HuH-7 (cell line): ENCODE data around the gene ANO10.
"Not testable (repeated sequence)": the region's sequence is repeated elsewhere in the genome, so short reads cannot be mapped to it uniquely, and the experiment has no call there.

Experiments
- DNase-seq: peaks from one replicate; pipeline ENCODE4 v3.0.0; 2011; ENCODE audit warnings: low spot score

Gene ANO10

GRCh38 chr3:43518515-43518914, 103.3 kb downstream of the ANO10 start:
- DNase-seq: not testable (repeated sequence)

DNA sequence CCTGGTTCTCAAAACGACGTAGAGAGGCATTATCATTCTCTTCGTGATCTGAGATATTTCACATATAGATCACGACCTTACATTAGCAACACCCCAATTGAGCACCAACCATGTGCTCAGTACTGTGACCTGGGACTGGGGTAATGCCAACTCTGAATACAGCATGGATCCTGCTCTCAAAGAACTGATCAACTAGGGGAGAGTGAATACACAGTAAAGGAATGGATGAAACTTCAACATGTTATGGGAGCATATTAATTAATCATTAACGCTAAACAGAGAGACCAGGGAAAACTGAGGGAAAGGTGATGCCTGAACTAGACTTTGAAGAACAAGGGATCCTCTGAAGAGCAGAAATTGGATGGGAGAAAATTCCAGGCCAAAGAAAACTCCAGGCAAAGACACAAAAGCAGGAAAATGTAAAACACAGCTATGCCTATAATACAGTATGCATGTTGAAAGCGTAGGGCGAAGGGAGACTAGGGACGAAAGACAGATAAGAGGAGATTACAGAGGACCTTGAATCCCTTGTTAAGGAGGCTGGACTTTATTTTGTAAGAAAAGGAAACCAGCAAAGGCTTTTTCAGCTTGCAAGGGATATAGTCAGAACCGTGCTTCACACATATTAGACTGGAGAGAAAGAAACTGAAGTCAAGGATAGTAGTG, 105.7 kb downstream of the ANO10 start:
- DNase-seq: no peak

- no peak for DNase-seq
Observed at GRCh38 chr3:43515208-43515917, 106.4 kb downstream of the ANO10 start.

GRCh38 chr3:43512754-43513404, 108.9 kb downstream of the ANO10 start:
- no peak for DNase-seq

- no peak for DNase-seq
Observed at GRCh38 chr3:43506644-43507043, 115.2 kb downstream of the ANO10 start.

- no peak for DNase-seq
Observed at GRCh38 chr3:43505351-43505750, 116.5 kb downstream of the ANO10 start.

DNA sequence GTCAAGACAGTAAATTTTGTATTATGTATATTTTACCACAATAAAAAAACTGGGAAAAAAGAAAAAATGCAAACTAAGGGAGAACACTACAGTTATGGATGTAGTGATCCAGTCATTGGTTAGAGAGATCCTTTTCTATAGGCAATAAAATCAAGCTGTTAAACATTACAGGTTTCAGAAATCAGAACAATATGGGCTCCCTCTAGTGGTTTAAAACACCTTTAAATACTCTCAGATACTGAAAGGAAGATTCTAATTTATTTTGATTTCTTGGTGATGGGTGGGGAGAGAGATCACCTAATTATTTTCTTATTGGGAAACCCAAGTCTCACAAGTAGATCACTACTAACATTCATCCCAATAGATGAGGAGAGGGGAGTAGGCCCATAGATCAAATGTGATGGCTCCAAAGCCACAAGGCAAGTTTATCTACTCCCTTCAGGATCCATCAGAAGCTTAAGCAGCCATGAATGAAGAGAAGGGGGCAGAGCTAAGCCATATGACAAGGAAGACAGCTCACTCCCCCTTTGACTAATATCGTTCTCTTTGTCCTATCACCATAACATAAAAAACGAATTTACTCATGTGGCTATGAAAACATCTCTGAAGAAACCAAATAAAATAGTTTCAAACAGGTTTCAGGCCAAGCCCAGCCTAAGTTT, 118.6 kb downstream of the ANO10 start:
- no peak for DNase-seq

- no peak for DNase-seq
Observed at GRCh38 chr3:43499256-43499655, 122.6 kb downstream of the ANO10 start.

DNA sequence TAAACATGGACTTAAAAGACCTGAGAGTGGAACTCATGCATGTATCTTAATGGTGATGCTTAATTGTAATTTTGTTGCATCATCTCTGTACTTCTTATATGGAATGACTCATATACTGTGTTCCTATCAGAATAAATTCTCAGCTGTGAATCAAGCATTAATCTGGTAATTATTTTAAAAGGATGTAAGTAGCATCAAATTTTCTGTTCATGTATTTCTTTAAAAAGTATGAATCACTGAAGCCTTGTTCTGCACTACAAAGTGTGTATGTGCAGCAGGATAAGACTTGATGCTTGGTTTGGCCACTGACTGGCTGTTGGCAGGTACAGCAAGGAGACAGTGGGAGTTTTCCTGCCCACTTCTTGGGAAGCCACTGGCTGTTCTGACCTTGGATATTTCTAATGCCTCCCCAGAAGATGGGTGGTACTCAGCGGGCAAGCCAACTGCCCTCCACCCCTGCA, 123.9 kb downstream of the ANO10 start:
- no peak for DNase-seq

- DNase-seq: no peak
Observed at GRCh38 chr3:43497422-43497821, 124.4 kb downstream of the ANO10 start.

DNA sequence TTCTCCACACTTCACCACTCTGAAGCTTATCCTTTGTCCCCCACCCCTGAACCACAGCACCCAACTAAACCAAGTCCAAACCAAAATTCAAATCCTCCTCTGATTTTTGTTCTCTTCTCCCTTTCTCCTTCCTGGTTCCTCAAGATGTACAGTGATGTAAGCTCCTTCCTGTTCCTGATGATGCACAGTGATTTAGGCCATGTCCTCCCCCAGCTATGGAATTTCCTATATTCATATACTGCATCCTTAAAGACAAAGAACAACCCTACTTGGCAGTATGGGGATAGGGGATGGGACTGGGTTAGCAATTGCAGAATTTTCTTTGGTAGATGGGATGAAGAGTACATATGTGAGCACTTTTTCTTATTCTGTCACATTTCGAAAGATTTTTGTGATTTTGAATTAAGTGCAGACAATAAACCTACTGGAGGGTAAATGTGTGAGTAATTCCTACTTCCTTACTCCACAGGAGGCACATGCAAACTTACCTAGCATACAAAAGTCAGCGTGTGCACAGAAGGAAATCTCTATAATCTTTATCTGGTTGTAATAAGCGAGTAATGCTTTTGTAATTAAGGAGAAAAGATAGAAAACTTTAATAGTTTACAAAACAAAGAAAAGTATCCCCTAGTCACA, 125.0 kb downstream of the ANO10 start:
- no peak for DNase-seq

- DNase-seq: not testable (repeated sequence)
Observed at GRCh38 chr3:43492932-43493331, 128.9 kb downstream of the ANO10 start.

- DNase-seq: not testable (repeated sequence)
Observed at GRCh38 chr3:43491807-43492206, 130.0 kb downstream of the ANO10 start.

DNA sequence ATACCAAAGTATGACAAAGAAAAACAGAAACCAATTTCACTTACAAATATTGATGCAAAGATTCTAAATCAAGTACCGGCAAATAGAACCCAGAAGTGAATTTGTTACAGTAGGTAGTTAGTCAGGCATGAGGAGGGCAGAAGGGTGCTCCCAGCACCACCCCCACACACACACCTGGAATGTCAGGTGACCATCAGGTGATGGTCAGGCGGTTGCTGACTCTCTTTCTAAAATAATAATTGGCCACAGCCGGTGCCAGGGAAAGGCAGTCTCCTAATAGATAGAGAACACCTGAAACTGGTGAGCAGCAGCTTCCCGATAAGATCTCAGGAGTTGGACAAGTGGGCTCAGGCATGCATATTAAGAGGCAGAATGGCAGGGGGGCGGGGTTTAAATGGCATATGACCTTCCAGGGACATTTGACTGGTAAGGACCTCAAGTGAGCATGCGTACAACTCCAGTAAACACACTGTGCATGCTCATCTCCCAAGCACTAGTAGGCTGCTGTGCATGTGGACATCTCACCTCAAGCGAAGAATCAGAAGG, 131.1 kb downstream of the ANO10 start:
- DNase-seq: no peak

DNA sequence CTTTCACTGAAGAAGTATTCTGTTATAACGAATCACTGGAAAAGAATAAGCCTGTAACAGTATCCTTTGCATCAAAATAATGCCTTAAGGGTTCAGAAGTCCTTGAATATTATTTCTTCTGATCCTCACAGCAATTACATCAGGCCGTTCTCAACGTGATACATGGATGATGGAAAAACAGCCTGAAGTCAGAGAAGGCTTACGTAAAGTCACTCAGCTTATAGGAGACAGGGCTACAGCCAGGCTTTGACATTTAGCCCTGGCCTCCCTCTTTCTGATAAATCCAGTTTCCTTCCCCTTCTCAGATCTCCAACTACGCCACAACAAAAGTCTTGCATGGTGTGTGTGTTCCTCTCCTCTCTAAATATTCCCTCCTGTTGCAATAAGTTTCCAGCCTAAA, 131.9 kb downstream of the ANO10 start:
- DNase-seq: no peak

- no peak for DNase-seq
Observed at GRCh38 chr3:43485931-43486330, 135.9 kb downstream of the ANO10 start.

- no peak for DNase-seq
Observed at GRCh38 chr3:43484926-43485488, 136.8 kb downstream of the ANO10 start.

GRCh38 chr3:43481375-43481774, 140.4 kb downstream of the ANO10 start:
- DNase-seq: no peak

- not testable (repeated sequence) for DNase-seq
Observed at GRCh38 chr3:43478839-43479238, 143.0 kb downstream of the ANO10 start.

DNA sequence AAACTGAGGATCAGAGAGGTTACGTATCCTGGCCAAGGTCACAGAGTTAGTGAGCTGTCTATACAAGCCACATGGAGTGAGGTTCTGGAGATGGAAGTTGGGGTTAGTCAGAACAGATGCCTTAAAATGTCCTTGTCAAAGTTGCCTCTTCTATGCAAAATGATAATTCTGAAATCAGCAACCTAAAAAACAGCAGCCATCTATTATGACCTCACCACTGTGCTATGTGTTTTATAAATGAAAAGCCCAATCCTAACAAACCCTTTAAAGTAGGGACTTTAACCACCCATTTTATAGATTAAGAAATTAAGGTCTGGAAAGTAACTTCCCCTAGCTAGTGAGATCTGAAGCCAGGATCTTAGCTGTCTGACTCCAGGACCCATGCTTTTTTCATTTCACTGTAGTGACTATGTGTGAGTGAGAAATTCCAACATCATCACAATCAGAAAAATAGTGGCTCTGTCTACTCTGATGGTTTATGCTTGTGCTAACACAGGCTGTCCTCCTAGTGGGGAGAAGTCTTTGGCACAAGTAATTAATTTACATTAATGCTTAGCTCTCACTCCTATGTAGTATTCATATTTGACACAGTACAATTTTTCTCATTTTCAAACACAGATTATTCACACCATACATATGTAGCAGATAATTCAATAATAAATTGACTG, 143.6 kb downstream of the ANO10 start:
- no peak for DNase-seq

DNA sequence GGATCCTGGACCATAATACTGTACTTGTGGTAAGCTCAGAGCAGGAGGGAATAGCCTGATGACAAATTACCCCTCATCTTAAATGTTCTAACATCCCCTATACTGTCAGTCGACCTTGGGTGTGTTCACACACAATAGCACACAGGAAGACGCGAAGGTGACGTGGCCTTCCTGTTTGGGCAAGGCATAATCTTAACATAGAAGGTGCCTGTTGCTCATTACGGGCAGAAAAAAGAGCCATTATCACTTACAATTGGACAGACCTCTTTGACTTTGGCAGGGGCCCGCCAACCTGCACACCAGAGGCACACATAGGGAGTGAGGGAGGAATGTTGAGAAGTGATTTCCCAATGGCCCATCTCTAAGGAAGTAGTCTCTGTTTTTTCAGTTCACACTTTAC, 144.2 kb downstream of the ANO10 start:
- no peak for DNase-seq
